Activated CD4-positive, alpha-beta T cell treated with anti-CD3 and anti-CD28 coated beads for 4 hours (primary cell): ENCODE data around the gene MKNK2.
"Not testable (repeated sequence)": the region's sequence is repeated elsewhere in the genome, so short reads cannot be mapped to it uniquely, and the experiment has no call there.

Experiments used
- DNase-seq, 2 donors: peaks; one replicate each; pipeline ENCODE4 v3.0.0-alpha.2; 2020

The MKNK2 gene

DNA sequence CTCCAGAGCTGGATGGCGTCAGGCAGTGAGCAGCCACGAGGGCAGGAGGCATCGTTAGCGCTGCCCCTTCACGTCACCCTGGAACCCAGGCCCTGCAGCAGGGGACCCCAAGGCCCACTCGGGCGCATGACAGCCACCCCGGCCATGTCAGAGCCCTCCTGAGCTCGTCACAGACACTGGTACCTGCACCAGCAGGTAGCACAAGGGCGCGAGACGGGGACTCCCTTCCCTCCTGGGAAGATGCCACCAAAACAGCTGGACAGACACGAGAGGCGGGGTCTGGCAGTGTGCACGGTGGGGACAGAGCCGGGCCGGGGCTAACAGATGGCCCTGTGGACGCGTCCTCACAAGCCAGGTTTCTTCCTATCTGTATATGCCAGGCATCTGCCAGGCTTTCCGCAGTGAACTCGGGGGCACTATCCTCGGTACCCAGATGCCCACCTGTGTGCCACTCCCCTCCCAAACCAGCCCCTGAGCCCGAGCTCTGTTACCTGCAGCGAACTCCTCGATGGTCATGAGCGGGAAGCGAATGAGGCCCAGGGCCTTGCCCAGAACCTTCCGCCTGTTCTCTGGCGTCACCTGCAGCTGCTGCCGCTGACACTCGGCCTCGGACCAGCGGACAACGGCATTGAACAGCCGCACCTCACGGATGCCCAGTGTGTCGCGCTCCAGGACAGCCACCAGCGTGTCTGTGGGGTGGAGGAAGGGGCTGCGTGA lies 61.4 kb downstream of the MKNK2 start:
- DNase-seq = no peak

DNA sequence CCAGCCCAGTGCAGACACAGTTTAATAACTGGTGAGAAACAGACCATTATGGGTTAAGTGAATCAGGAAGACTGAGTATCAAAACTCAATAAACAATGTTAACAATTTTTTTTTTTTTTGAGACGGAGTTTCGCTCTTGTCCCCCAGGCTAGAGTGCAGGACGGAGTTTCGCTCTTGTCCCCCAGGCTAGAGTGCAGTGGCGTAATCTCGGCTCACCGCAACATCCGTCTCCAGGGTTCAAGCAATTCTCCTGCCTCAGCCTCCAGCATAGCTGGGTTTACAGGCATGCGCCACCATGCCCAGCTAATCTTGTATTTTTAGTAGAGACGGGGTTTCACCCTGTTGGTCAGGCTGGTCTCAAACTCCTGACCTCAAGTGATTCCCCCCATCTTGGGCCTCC lies 62.6 kb downstream of the MKNK2 start:
- DNase-seq = not testable (repeated sequence)
